Neural cell (in vitro differentiated cells): ENCODE results near the gene MACC1. TPM values are rescaled to one million over a fixed set of nuclear protein-coding genes. Genes with fewer than 3 reads are reported as not detected.

Source experiments
- H2AFZ ChIP-seq: fragments of 200-600, 300-800 bp; sonication (generic), shearing (Covaris generic); 2 replicates; pipeline ENCODE4 v1.6.0; 2014; ENCODE audit warnings: low read depth, mild to moderate bottlenecking, antibody characterized with exemption, low read length, moderate library complexity
- H3F3A ChIP-seq: fragments of 200-600 bp; shearing (Covaris generic); 2 replicates; pipeline ENCODE4 v1.6.1; 2016; ENCODE audit warnings: mild to moderate bottlenecking, moderate library complexity, mixed read lengths, antibody characterized with exemption, low read length; ENCODE audit not compliant: insufficient read depth, poor library complexity, severe bottlenecking
- H3K27ac ChIP-seq: fragments of 200-600, 300-800 bp; sonication (generic), shearing (Covaris generic); 2 replicates; pipeline ENCODE4 v1.5.1; 2014; ENCODE audit warnings: mild to moderate bottlenecking, low read length, moderate library complexity
- H3K27me3 ChIP-seq: fragments of 300-800, 200-600 bp; sonication (generic), shearing (Covaris generic); 2 replicates; pipeline ENCODE4 v1.6.0; 2014; ENCODE audit warnings: mild to moderate bottlenecking, low read depth, low read length, moderate library complexity; ENCODE audit not compliant: insufficient read depth
- H3K36me3 ChIP-seq: fragments of 300-800, 200-600 bp; sonication (generic), shearing (Covaris generic); 2 replicates; pipeline ENCODE4 v1.5.1; 2014; ENCODE audit warnings: mild to moderate bottlenecking, antibody characterized with exemption, low read length, moderate library complexity; ENCODE audit not compliant: insufficient read depth
- H3K4me2 ChIP-seq: fragments of 300-800, 200-600 bp; sonication (generic), shearing (Covaris generic); 2 replicates; pipeline ENCODE4 v1.6.0; 2014; ENCODE audit warnings: mild to moderate bottlenecking, low read length
- H3K4me3 ChIP-seq: fragments of 300-800, 200-600 bp; sonication (generic), shearing (Covaris generic); 2 replicates; pipeline ENCODE4 v1.5.1; 2014; ENCODE audit warnings: mild to moderate bottlenecking, low read length, moderate library complexity
- H3K79me2 ChIP-seq: fragments of 200-600 bp; shearing (Covaris generic); replicated peaks from 2 replicates; pipeline ENCODE4 v1.6.0; 2014; ENCODE audit warnings: mild to moderate bottlenecking, low read length, moderate library complexity; ENCODE audit not compliant: insufficient read depth
- H3K9ac ChIP-seq: fragments of 300-800, 200-600 bp; sonication (generic), shearing (Covaris generic); 2 replicates; pipeline ENCODE4 v1.6.1; 2016; ENCODE audit warnings: mild to moderate bottlenecking, low read length, mixed read lengths
- H3K9me2 ChIP-seq: fragments of 200-600 bp; shearing (Covaris generic); 2 replicates; pipeline ENCODE4 v1.6.1; 2016; ENCODE audit warnings: mild to moderate bottlenecking, low read length, mixed read lengths; ENCODE audit not compliant: insufficient read depth
- H3K9me3 ChIP-seq: fragments of 200-600, 300-800 bp; sonication (generic), shearing (Covaris generic); 2 replicates; pipeline ENCODE4 v1.6.1; 2016; ENCODE audit warnings: mild to moderate bottlenecking, mixed run types, low read length, moderate library complexity, mixed read lengths
- H4K20me1 ChIP-seq: fragments of 200-600 bp; shearing (Covaris generic); 2 replicates; pipeline ENCODE4 v1.6.1; 2016; ENCODE audit warnings: mild to moderate bottlenecking, mixed run types; ENCODE audit not compliant: insufficient read depth
- CTCF ChIP-seq: fragments of 450-650 bp; IDR thresholded peaks from 2 replicates; pipeline ENCODE4 v1.5.1; 2014; ENCODE audit warnings: antibody characterized with exemption, mild to moderate bottlenecking, moderate library complexity; ENCODE audit not compliant: poor library complexity, severe bottlenecking
- EP300 ChIP-seq: fragments of 450-650 bp; conservative IDR thresholded peaks from 2 replicates; pipeline ENCODE4 v1.6.1; 2014; ENCODE audit warnings: antibody characterized with exemption, mild to moderate bottlenecking, moderate library complexity; ENCODE audit not compliant: poor library complexity, severe bottlenecking
- EZH2 ChIP-seq: fragments of 200-600, 300-800 bp; shearing (Covaris generic), sonication (generic); IDR thresholded peaks from 2 replicates; pipeline ENCODE4 v1.6.1; 2014; ENCODE audit warnings: antibody characterized with exemption, low read length, borderline replicate concordance, mild to moderate bottlenecking; ENCODE audit not compliant: insufficient read depth, poor library complexity, severe bottlenecking
- MXI1 ChIP-seq: fragments of 450-650 bp; conservative IDR thresholded peaks from 2 replicates; pipeline ENCODE4 v1.6.1; 2014; ENCODE audit warnings: antibody characterized with exemption, mild to moderate bottlenecking; ENCODE audit not compliant: poor library complexity, severe bottlenecking
- RAD21 ChIP-seq: fragments of 450-650 bp; conservative IDR thresholded peaks from 2 replicates; pipeline ENCODE4 v1.6.1; 2014; ENCODE audit warnings: antibody characterized with exemption, mild to moderate bottlenecking, moderate library complexity
- REST ChIP-seq: IDR thresholded peaks from 2 replicates; pipeline ENCODE4 v1.6.1; 2012; ENCODE audit warnings: borderline replicate concordance
- SMC3 ChIP-seq: fragments of 450-650 bp; conservative IDR thresholded peaks from 2 replicates; pipeline ENCODE4 v1.6.1; 2014; ENCODE audit warnings: antibody characterized with exemption, mild to moderate bottlenecking, moderate library complexity; ENCODE audit not compliant: poor library complexity
- polyA plus RNA-seq: library from polyadenylated mRNA; depleted of rRNA; stranded (reverse); fragments of >200 nt; gene quantifications from 2 replicates; pipeline ENCODE4 v1.2.3, GENCODE V29; 2014

MACC1 gene
- polyA plus RNA-seq, 1 donor from 2014 or later: 0.20 TPM

GRCh38 chr7:20170633-20171032 is 46.6 kb downstream of the MACC1 start:
- Histone ChIP-seq H3K9me2 (no peaks in the 10 kb centered on the region), H3K9ac (no peak overlapping the region), H3K9me3 (no peaks in the 10 kb centered on the region), H4K20me1 (no peaks in the 10 kb centered on the region), H3K27me3 (no peaks in the 10 kb centered on the region), H3K79me2 (no peaks in the 10 kb centered on the region), H3K4me3 (no peak overlapping the region), H3K36me3 (no peaks in the 10 kb centered on the region), H3F3A (no peaks in the 10 kb centered on the region), H3K27ac (no peak overlapping the region), H2AFZ (no peak overlapping the region), H3K4me2 (no peak overlapping the region)
- TF ChIP-seq RAD21: no peak
- TF ChIP-seq MXI1: no peak
- TF ChIP-seq EZH2: no peak
- TF ChIP-seq SMC3: no peak
- no peak for TF ChIP-seq REST
- no peak for TF ChIP-seq EP300
- no peak for TF ChIP-seq CTCF

- Histone ChIP-seq H3K27me3 (no peaks in the 10 kb centered on the region), H3K4me2 (no peak overlapping the region), H3K36me3 (no peaks in the 10 kb centered on the region), H3K79me2 (no peaks in the 10 kb centered on the region), H2AFZ (no peak overlapping the region), H3K4me3 (no peak overlapping the region), H3K9me2 (no peaks in the 10 kb centered on the region), H3K27ac (no peak overlapping the region), H4K20me1 (no peaks in the 10 kb centered on the region), H3F3A (no peaks in the 10 kb centered on the region), H3K9me3 (no peaks in the 10 kb centered on the region), H3K9ac (no peak overlapping the region)
- no peak for TF ChIP-seq EZH2
Observed at GRCh38 chr7:20165146-20165510, 52.1 kb downstream of the MACC1 start.

- H2AFZ ChIP-seq: no peak overlapping the region
- H3K79me2 ChIP-seq: no peaks in the 10 kb centered on the region
- no peaks in the 10 kb centered on the region for H3K9me3 ChIP-seq
- TF ChIP-seq SMC3 (no peak), REST (no peak)
- H3K9me2 ChIP-seq: no peaks in the 10 kb centered on the region
- no peak overlapping the region for H3K27ac ChIP-seq
- no peak overlapping the region for H3K4me3 ChIP-seq
- H3K4me2 ChIP-seq: no peak overlapping the region
- H3K27me3 ChIP-seq: no peaks in the 10 kb centered on the region
- no peak overlapping the region for H3K9ac ChIP-seq
- no peaks in the 10 kb centered on the region for H3K36me3 ChIP-seq
- H3F3A ChIP-seq: no peaks in the 10 kb centered on the region
- H4K20me1 ChIP-seq: no peaks in the 10 kb centered on the region
Observed at GRCh38 chr7:20164425-20165145, 52.6 kb downstream of the MACC1 start.
